Hepatocyte (in vitro differentiated cells): Measurements from ENCODE around the gene MOB3C. TPM values are rescaled to one million over a fixed set of nuclear protein-coding genes. Genes with fewer than 3 reads are reported as not detected.

ENCODE experiments used
- DNase-seq: peaks from one replicate; pipeline ENCODE4 v3.0.0-alpha.2; 2016; ENCODE audit warnings: low spot score
- H2AFZ ChIP-seq: fragments of 200-600 bp; sonication (generic); 2 replicates; pipeline ENCODE4 v1.6.0; 2016; ENCODE audit warnings: antibody characterized with exemption, mild to moderate bottlenecking
- H3K27ac ChIP-seq: fragments of 200-600 bp; sonication (generic); 2 replicates; pipeline ENCODE4 v1.5.1; 2016; ENCODE audit warnings: mild to moderate bottlenecking
- H3K27me3 ChIP-seq: fragments of 200-600 bp; sonication (generic); 2 replicates; pipeline ENCODE4 v1.6.1; 2016
- H3K36me3 ChIP-seq: fragments of 200-600 bp; sonication (generic); replicated peaks from 2 replicates; pipeline ENCODE4 v1.5.1; 2016; ENCODE audit warnings: low read depth; ENCODE audit not compliant: insufficient read depth
- H3K4me1 ChIP-seq: fragments of 200-600 bp; sonication (generic); 2 replicates; pipeline ENCODE4 v1.5.1; 2016; ENCODE audit warnings: mild to moderate bottlenecking, moderate library complexity; ENCODE audit not compliant: insufficient read depth
- H3K4me2 ChIP-seq: fragments of 200-600 bp; sonication (generic); 2 replicates; pipeline ENCODE4 v1.6.0; 2016
- H3K4me3 ChIP-seq: fragments of 200-600 bp; sonication (generic); 2 replicates; pipeline ENCODE4 v1.5.1; 2016; ENCODE audit warnings: mild to moderate bottlenecking
- H3K79me2 ChIP-seq: fragments of 200-600 bp; sonication (generic); 2 replicates; pipeline ENCODE4 v1.6.0; 2017; ENCODE audit warnings: mild to moderate bottlenecking
- H3K9me2 ChIP-seq: fragments of 200-600 bp; sonication (generic); replicated peaks from 2 replicates; pipeline ENCODE4 v1.6.0; 2017; ENCODE audit warnings: mild to moderate bottlenecking; ENCODE audit not compliant: insufficient read depth
- H3K9me3 ChIP-seq: fragments of 200-600 bp; sonication (generic); 2 replicates; pipeline ENCODE4 v1.5.1; 2016; ENCODE audit warnings: low read depth, mild to moderate bottlenecking
- H4K20me1 ChIP-seq: fragments of 200-600 bp; sonication (generic); 2 replicates; pipeline ENCODE4 v1.6.0; 2016; ENCODE audit warnings: mild to moderate bottlenecking; ENCODE audit not compliant: insufficient read depth, poor library complexity, severe bottlenecking
- EZH2 ChIP-seq: fragments of 200-600 bp; sonication (generic); IDR thresholded peaks from 2 replicates; pipeline ENCODE4 v1.6.1; 2016; ENCODE audit warnings: antibody characterized with exemption, mild to moderate bottlenecking, borderline replicate concordance
- EZH2phosphoT487 ChIP-seq: fragments of 200-600 bp; sonication (generic); IDR thresholded peaks from one replicate; pipeline ENCODE4 v1.6.1; 2018; ENCODE audit warnings: antibody characterized with exemption, mild to moderate bottlenecking, low read depth, moderate library complexity; ENCODE audit not compliant: unreplicated experiment, severe bottlenecking
- WGBS: methylation state at CpG from one replicate; pipeline ENCODE4 v1.1.6; 2016; ENCODE audit warnings: low lambda C conversion rate; ENCODE audit errors: missing lambda C conversion rate; 5-methylcytosine and 5-hydroxymethylcytosine counted together
- polyA plus RNA-seq: library from polyadenylated mRNA; unstranded; fragments of >200 nt; fragmentation: Nextera tagmentation; extraction: Ambion mirVana; gene quantifications from 2 replicates; pipeline ENCODE4 v1.2.1, GENCODE V29; 2016
- total RNA-seq: library from RNA; depleted of rRNA; stranded (reverse); fragments of >200 nt; gene quantifications from 2 replicates; pipeline ENCODE4 v1.2.3, GENCODE V29; 2014
- TF ChIP-seq, protein P1 (sequence below): fragments of 200-600 bp; sonication (generic); IDR thresholded peaks from 2 replicates; pipeline ENCODE4 v1.5.1; 2016; ENCODE audit warnings: antibody characterized with exemption, mild to moderate bottlenecking; ENCODE audit not compliant: poor library complexity

The MOB3C gene
- total and polyA plus RNA-seq, 2 experiments from 2014 or later = 5.8 to 6.6 TPM

DNA sequence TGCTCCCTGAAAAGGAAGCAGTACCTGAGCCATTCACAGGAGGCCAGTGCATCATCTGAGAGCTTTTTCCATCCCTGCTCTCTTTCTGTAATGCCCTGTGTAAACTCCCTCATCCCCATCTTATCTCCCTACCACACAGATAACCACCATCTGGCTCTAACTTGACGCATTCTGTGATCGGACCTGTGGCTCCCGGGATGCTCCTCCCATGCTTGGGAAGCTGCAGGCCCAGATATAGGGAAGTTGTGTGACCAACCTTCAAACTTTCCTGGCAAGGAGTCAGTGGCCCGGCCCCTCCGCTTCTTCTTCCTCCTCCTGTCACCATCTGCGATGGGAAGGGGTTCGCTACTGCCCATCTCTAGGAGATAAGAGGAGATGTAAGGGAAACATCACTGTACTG, 33.6 kb downstream of the MOB3C start:
- Histone ChIP-seq H3K27me3 (no peaks in the 10 kb centered on the region), H3K79me2 (no peaks in the 10 kb centered on the region), H2AFZ (no peak overlapping the region), H3K4me3 (no peak overlapping the region), H3K4me2 (no peak overlapping the region), H4K20me1 (no peaks in the 10 kb centered on the region), H3K36me3 (no peaks in the 10 kb centered on the region), H3K9me3 (no peaks in the 10 kb centered on the region), H3K4me1 (no peaks in the 10 kb centered on the region), H3K9me2 (no peaks in the 10 kb centered on the region), H3K27ac (no peak overlapping the region)
- DNase-seq = no peak
- WGBS = 77% methylated on average over 7 of the region's 7 CpGs
- TF ChIP-seq, protein P1, sequence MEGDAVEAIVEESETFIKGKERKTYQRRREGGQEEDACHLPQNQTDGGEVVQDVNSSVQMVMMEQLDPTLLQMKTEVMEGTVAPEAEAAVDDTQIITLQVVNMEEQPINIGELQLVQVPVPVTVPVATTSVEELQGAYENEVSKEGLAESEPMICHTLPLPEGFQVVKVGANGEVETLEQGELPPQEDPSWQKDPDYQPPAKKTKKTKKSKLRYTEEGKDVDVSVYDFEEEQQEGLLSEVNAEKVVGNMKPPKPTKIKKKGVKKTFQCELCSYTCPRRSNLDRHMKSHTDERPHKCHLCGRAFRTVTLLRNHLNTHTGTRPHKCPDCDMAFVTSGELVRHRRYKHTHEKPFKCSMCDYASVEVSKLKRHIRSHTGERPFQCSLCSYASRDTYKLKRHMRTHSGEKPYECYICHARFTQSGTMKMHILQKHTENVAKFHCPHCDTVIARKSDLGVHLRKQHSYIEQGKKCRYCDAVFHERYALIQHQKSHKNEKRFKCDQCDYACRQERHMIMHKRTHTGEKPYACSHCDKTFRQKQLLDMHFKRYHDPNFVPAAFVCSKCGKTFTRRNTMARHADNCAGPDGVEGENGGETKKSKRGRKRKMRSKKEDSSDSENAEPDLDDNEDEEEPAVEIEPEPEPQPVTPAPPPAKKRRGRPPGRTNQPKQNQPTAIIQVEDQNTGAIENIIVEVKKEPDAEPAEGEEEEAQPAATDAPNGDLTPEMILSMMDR = no peak
- TF ChIP-seq EZH2 (no peak), EZH2phosphoT487 (no peak)

DNA sequence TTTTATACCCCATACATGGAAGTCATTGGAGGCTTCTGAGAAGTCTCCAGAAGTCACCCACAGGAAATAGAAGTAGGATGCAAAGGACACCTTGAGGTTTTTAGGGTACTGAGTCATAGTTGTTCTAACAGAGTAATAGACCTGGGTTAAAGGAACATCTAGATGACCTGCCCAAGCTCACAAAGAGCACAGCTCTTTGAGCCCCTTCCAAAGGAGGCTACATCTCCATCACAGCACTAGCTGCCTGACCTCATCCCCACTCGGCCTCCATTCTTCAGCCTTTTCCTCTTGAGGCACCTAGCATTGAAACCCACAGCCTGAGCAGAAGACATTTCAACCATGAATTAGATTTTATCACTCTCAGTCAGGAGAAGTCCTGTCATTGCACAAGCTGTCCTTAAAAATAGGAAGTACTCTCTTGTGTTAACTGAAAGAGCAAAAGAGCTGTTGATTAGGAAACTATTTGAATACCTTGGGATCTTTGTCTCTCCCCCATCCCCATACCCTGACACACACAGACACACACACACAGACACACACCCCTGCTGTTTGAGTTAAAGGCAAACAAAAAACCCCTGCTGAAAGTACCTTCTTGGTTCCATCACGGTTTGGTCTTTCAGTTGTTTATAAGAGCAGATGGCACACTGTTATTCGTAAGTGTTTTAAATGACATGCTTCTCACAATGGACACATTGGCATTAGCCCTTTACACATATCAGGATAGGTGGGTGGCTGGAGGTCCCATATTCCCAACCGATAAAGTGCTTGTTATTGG, 34.7 kb downstream of the MOB3C start:
- no peak overlapping the region for H2AFZ ChIP-seq
- TF ChIP-seq EZH2 (no peak), EZH2phosphoT487 (no peak)
- TF ChIP-seq, protein P1 = no peak

DNA sequence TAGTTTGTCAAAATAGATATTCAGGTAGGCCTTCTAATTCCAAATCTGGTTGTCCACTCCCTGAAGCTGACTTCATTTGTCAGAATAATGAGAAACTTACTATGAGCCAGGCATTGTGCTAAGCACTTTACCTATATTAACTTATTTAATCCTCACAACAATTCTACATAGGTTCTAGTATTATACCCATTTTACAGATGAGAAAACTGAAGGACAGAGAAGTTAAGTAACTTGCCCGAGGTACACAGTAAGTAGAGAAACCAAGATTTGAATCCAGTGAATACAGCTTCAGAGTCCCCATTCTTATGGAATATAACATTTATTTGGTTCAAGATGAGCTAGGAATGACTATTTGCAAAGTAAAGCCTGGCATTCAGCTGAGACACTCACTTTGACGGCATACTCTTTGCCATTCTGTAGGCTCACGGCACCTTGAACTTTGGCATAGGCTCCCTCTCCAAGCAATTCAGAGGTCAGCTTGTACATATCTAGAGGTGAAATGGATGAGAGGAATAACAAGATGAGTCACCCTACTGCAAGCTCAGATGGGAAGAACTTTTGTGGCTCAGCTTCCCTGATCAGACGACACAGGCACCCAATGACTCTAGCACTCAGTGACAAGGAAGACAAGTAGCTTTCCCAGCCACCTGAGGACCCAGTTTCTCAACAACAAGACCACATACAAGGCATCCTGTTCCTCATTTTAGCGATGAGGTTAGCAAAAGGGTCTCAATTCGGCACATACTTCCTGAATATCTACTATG, 36.3 kb downstream of the MOB3C start:
- Histone ChIP-seq H3K79me2 (no peaks in the 10 kb centered on the region), H3K27me3 (no peaks in the 10 kb centered on the region), H3K4me3 (no peak overlapping the region), H3K9me2 (no peaks in the 10 kb centered on the region), H3K9me3 (no peaks in the 10 kb centered on the region), H2AFZ (no peak overlapping the region), H3K4me2 (no peak overlapping the region), H3K27ac (no peak overlapping the region), H3K4me1 (no peaks in the 10 kb centered on the region), H4K20me1 (no peaks in the 10 kb centered on the region), H3K36me3 (no peaks in the 10 kb centered on the region)
- TF ChIP-seq, protein P1 = no peak
- no peak for TF ChIP-seq EZH2
- TF ChIP-seq EZH2phosphoT487 = no peak
- WGBS = 93% methylated on average over 6 of the region's 6 CpGs
- no peak for DNase-seq

More for the DNA sequence above, 34.7 kb downstream of the MOB3C start:
- H3K79me2 ChIP-seq = no peaks in the 10 kb centered on the region
- no peaks in the 10 kb centered on the region for H4K20me1 ChIP-seq
- no peak for DNase-seq
- no peak overlapping the region for H3K4me3 ChIP-seq
- H3K9me2 ChIP-seq = no peaks in the 10 kb centered on the region
- H3K9me3 ChIP-seq = no peaks in the 10 kb centered on the region
- no peak overlapping the region for H3K4me2 ChIP-seq
- H3K27ac ChIP-seq = no peak overlapping the region
- WGBS = 88% methylated on average over 4 of the region's 4 CpGs
- no peaks in the 10 kb centered on the region for H3K36me3 ChIP-seq
- no peaks in the 10 kb centered on the region for H3K4me1 ChIP-seq
- H3K27me3 ChIP-seq = no peaks in the 10 kb centered on the region
